HCEC 1CT (cell line): ENCODE results near the gene CDC37.
"Not testable (repeated sequence)": the region's sequence is repeated elsewhere in the genome, so short reads cannot be mapped to it uniquely, and the experiment has no call there.

Source experiments
- DNase-seq: peaks from one replicate; pipeline ENCODE4 v3.0.0-alpha.2; 2017

CDC37 gene

DNA sequence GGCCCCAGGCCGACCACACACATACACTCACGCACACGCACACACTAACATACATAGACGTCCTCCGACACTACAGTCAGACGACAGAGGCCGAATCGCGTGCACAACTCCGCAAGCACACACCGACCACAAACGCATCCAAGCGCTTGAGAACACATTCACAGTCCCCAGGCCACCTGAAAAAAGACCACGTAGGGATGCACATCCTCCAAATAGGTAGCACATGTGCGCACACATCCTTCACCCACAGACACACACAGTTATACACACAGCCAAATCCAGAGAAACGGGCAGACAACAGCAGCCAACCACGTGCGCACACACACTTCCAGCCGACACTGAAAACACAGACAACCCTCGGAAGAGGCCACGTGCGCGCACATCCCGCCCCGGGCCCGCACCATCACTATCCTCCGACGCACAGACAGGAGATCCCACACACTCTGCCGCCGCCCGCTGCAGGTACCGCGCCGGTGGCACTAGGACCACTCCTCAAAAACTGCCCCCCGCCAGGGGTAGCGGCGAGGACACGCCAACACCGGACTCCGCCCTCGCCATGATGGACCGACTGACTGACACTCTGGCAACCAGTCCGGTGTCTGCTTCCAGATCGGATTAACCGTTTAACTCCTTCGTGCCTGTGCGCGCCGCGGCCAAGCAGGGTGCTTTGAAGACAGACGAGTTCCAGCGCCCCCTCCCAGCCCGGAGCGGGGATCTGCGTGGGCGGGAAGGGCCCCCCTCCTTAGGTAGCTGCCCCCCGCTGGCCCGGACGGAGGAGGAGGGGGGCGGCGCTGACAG lies 16.5 kb upstream of the CDC37 start:
- peak; percentile 55 for DNase-seq

GRCh38 chr19:10419200-10419645 lies 15.9 kb upstream of the CDC37 start:
- DNase-seq, result no peak

DNA sequence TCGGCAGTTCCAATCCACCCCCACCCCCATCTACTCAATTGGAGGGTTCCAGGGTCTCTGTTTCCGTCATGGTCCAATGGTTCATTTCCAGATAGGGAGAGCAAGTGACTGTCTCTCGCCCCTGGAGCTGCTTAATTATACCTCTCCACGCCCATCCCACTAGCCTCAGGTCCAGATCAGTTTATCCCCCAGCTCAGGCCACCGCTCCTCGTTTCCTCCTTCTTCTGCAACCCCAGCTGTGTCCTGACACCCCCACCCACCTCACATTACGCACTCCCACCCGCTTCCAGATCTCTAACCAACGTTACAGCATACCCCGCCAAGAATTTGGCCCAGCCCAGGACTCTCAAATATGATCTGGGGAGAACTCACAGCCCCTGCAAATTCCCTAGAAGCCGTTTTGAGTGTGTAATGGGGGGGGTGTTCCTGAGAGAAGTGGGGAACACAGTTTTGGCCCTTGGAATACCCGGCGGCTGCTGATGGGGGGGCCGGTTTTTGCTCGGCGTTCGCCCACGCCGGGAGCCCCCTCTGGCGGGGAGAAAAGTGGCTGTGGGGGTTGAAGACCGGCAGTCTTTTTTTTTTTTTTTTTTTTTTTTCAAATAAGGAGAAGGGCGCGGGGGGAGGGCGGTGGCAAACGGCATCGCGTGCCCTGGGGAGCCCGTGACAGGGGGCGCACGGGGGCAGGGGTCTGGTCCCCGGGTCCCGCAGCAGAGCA lies 15.3 kb upstream of the CDC37 start:
- DNase-seq, result no peak

- no peak for DNase-seq
These were observed 14.8 kb upstream of the CDC37 start for GRCh38 chr19:10418235-10418484.

GRCh38 chr19:10417541-10418234 lies 14.3 kb upstream of the CDC37 start:
- no peak for DNase-seq

DNA sequence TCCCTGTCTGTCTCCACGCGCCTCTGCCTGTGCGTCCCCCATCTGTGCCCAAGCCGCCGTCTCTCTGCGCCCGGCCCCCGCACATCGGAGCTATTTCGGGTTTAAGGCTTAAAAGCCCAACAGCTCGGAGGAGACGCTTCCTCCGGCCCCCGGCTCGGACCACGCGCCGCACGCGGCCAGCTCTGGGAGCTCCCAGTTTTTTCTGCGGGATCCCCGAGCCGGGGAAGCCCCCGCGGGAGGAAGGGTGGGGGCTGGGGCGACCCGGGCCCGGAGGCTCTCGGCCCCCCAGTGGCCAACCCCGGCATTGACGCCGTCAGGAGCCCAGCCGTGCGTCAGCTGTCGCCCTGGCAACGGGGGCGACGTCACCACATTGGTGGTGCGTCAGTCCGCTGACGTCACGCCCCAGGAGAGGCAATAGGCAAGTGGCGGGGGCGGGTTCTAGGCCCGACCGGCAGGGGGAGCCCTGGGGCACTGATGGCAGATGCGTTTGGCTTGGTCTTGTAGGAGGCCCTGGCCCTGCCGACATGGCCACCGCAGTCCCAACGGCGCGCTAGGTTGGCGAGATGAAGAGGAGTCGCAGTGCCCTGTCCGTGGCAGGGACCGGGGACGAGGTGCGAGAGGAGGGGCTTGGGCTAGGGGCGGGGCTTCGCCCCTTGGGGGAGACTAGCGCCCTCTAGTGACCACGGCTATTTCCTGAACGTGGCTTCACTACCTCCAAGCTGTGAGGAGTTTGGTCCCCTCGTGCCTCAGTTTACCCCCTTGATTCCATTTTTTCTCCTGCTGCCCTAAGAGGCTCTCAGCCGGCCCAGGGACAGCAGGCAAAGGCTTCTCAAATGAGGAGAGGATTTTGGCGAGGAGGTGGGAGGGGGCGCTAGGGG lies 13.3 kb upstream of the CDC37 start:
- peak; percentile 75 for DNase-seq

DNA sequence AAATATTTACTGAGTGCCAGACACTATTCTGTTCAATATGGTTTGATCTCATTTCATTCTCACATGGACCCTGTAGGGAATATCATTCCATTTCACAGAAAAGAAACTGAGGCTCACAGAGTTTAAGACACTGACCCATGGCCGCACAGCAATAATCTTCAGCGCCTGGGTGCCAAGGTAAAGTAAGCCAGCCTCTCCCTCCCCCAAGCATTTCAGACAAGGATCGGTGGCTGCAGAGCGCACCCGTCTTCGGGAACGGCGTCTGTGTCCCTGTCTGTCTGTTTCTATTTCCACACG lies 12.7 kb upstream of the CDC37 start:
- no peak for DNase-seq

DNA sequence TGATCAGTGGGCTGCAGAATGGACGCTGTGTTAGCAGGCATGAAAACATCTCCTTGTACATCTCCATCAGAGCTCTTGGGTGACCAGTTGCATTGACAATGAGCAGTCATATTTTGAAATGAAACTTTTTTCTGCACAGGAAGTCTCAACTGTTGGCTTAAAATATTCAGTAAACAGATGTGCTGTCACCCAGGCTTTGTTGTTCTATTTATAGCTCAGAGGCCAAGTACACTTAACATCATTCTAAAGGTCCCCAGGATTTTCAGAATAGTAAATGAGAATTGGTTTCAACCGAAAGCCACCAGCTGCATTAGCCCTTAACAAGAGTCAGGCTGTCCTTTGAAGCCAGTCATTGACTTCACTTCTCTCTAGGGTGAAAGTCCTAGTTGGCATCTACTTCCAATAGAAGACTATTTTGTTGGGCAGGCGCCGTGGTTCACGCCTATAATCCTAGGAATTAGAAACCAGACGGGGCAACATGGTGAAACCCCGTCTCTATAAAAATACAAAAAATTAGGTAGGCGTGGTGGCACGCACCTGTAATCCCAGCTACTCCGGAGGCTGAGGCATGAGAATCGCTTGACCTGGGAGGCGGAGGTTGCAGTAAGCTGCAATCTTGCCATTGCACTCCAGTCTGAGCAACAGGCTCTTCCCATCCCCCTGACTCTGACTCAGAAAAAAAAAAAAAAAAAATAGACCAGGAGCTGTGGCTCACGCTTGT lies 9.1 kb upstream of the CDC37 start:
- DNase-seq, result peak; percentile 24

- not testable (repeated sequence) for DNase-seq
These were observed 7.9 kb upstream of the CDC37 start for GRCh38 chr19:10411224-10411623.

DNA sequence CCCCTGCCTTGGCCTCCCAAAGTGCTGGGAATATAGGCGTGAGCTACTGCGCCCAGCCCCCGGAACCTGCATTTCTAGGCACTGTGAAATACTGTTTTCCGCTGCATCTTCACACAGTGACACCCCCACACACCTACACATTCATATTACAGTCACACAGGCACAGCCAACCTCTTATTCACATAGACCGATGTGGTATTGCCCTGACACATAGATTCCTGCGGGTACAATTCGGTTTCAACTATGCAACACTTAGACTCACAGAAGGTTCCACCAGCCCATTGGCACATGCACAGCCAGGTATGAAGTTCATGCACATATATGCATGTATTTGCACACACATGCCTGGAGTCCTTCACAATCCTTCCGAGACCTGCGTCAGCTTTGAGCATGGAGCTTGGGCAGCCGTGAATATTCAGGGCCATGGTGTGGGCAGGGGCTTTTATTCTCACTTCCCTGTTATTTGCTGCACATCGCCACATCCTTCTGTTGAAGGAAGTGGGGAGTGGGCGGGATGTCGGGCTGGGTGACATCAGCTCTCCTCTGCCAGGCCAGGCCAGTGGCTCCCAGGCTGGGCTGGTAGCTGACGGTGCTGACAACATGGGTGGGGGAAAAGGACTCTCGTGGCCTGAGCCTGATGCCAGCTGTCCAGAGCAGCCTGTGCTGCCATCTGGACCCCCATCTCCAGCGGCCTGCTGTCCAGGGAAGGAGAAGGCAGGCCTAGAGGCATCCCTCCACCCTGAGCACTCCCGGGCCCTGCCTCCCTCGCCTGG lies 5.4 kb upstream of the CDC37 start:
- no peak for DNase-seq

DNA sequence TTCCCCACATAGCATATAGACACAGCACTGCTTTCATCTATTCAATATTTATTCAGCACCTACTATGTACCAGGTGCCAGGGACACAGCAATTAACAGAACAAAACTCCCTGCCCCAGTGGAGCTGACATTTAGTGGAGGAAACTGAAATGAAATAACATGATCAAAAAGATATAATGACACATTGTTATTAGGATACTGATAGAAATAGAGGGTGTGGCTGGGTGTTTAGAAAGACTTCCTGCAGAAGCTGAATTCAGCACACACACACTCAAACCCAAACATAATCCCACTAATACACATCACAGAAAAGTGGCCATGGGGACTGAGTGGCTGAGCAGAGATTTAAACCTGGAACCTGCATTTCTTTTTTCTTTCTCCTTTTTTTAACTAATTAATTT lies 3.8 kb upstream of the CDC37 start:
- no peak for DNase-seq

DNA sequence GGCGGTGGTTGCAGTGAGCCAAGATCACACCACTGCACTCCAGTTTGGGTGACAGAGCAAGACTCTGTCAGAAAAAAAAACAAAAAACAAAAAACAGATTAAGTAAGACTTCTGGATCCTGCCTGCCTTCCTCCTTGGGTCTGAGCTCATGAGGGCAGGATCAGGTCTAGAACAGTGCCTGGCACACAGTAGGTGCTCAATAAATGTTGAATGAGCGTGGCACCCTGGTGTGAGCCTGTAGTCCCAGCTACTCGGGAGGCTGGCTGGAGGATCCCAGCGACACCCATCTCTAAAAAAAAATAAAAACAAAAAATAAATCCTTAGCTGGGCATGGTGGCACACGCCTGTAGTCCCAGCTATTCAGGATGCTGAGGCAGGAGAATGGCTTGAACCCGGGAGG lies 2.8 kb upstream of the CDC37 start:
- no peak for DNase-seq

DNA sequence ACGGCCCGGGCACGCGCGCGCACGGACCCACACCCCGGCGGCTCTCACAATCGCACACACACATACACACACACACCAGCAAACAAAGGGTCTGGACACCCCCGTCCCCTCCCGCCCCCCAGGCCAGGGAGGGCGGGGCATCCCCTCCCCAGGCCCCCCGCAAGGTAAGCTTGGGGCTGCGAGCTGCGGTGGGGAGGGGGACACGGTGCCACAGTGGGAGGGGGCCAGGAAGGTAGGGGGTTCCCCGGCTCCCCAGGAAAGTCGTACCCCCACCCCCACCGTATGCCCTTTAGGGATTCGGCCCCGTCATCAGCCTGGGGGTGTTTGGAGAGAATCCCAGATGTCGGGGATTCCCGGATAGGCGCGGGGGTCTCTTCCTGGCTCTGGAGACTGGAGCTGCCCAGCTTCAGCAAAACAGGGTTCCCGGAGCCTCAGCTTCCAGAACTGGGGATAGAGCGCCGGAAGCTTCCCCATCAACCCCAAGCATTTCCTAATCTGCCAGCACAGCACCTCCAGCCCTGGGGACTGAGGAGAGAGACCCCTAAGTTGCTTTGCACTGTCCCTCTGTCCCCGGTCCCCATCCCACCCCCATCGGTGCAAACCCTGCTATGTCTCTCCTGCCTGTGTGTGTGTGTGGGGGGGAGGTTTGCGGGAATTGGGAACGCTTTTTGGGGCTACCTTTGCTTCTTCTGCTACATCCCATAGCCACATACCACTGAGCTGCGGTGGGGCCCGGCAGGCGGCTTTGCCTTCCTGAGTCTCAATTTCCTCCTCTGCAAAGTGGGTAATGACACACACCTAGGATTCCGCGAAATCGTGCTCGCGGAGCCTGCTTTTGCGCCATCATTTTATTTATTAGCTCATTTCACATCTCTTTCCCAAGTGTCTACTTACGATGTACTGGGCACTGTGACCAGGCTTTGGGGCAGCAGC lies 1.8 kb upstream of the CDC37 start:
- DNase-seq, result no peak

DNA sequence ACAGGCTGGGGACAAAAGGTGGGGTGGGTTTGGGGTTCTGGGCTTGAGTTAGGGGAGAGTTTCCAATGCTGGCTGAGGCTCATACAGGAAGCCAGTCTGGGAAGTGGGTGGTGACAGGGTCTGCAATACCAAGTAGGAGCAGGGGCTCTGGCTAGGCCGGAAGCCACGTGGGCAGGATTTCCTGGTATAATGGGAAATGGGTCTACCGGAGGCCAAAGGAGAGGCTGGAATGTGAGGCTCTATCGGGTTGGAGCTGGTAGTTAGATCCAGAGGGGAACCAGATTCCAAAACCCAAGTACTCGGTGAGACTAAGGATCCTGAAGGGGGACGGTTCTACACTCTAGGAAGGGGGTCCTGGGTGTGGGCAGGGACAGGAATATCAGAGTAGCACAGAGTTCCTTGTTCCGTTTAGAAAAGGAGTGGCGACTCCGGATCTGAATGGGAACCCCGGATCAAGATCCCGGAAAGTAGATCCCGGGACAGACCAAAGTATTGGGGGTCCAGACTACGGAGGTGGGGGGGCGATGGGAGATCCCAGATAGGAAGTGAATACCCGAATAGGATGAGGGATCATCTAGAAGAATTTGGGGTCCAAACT lies 802 bp downstream of the CDC37 start:
- DNase-seq, result no peak

GRCh38 chr19:10399878-10400277 lies 3.5 kb downstream of the CDC37 start:
- no peak for DNase-seq

DNA sequence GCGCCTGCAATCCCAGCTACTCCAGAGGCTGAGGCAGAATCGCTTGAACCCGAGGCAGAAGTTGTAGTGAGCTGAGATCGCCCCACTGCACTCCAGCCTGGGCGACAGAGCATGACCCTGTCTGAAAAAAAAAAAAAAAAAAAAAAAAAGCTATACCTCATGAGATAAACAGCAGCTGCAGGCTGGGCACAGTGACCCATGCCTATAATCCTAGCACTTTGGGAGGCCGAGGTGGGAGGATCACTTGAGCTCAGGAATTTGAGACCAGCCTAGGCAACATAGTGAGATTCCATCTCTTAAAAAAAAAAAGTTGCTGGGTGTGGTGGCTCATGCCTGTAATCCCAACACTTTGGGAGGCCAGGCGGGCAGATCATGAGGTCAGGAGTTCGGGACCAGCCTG lies 4.0 kb downstream of the CDC37 start:
- not testable (repeated sequence) for DNase-seq

GRCh38 chr19:10398819-10399218 lies 4.5 kb downstream of the CDC37 start:
- no peak for DNase-seq

- no peak for DNase-seq
These were observed 7.4 kb downstream of the CDC37 start for GRCh38 chr19:10395917-10396316.

GRCh38 chr19:10395436-10395835 lies 7.9 kb downstream of the CDC37 start:
- DNase-seq, result no peak

GRCh38 chr19:10395003-10395402 lies 8.3 kb downstream of the CDC37 start:
- DNase-seq, result no peak
